GM23338 (cell line): ENCODE data around the gene GAS1.

Experiments
- EZH2phosphoT487 ChIP-seq: fragments of 200-600 bp; sonication (generic); IDR thresholded peaks from one replicate; pipeline ENCODE4 v1.8.1; 2018; ENCODE audit warnings: antibody characterized with exemption; ENCODE audit not compliant: unreplicated experiment
- POLR2AphosphoS5 ChIP-seq: IDR thresholded peaks from 2 replicates; pipeline ENCODE4 v1.6.1; 2016; ENCODE audit warnings: antibody characterized with exemption, low read depth

GRCh38 chr9:86940774-86941173 lies 6.5 kb downstream of the GAS1 start:
- TF ChIP-seq POLR2AphosphoS5, result no peak
- no peak for TF ChIP-seq EZH2phosphoT487
